IMR-90 (cell line): ENCODE data around the gene NR6A1. TPM values are rescaled to one million over a fixed set of nuclear protein-coding genes. Genes with fewer than 3 reads are reported as not detected.

Experiments used
- ATAC-seq: fragments of 200-7000 bp; cut with Tn5 transposase; 2 replicates; pipeline ENCODE4 v1.9.1; 2020; ENCODE audit warnings: low read depth, mild to moderate bottlenecking, moderate library complexity
- BruUV-seq: library from RNA; stranded (reverse); fragments of 400-500 nt; replicated peaks from 2 replicates; lab custom pipeline; 2021; lab: Mats Ljungman, UMichigan
- CTCF ChIA-PET: fragments of 300-600 bp; formaldehyde crosslinking; extraction: SDS; loops from one replicate; lab custom pipeline; 2021; ENCODE audit warnings: antibody characterized with exemption; lab: Yijun Ruan, JAX
- POLR2A ChIA-PET: fragments of 300-600 bp; sonication (Branson Sonifier 250); formaldehyde crosslinking; loops from one replicate; lab custom pipeline; 2022; ENCODE audit warnings: antibody characterized with exemption; ENCODE audit not compliant: unreplicated experiment; lab: Charles Lee
- DNase-seq: peaks from one replicate; pipeline ENCODE4 v3.0.0; 2013
- H2AFZ ChIP-seq: replicated peaks from 2 replicates; pipeline ENCODE3; 2013; ENCODE audit warnings: low read length, mild to moderate bottlenecking; ENCODE audit not compliant: poor library complexity
- H2AK5ac ChIP-seq: 2 replicates; pipeline ENCODE4 v1.6.1; 2013; ENCODE audit warnings: low read depth, low read length, inconsistent platforms
- H2AK9ac ChIP-seq: replicated peaks from 2 replicates; pipeline ENCODE3; 2013; ENCODE audit warnings: mild to moderate bottlenecking, low read depth, low read length, moderate library complexity; ENCODE audit not compliant: poor library complexity
- H2BK120ac ChIP-seq: 2 replicates; pipeline ENCODE4 v1.6.1; 2013; ENCODE audit warnings: low read depth, low read length, inconsistent platforms
- H2BK15ac ChIP-seq: 3 replicates; pipeline ENCODE4 v1.6.1; 2013; ENCODE audit warnings: low read depth, low read length, inconsistent platforms
- H2BK20ac ChIP-seq: 2 replicates; pipeline ENCODE4 v1.6.1; 2013; ENCODE audit warnings: low read depth, mild to moderate bottlenecking, inconsistent platforms, low read length, moderate library complexity
- H2BK5ac ChIP-seq: 2 replicates; pipeline ENCODE4 v1.6.1; 2013; ENCODE audit warnings: mild to moderate bottlenecking, low read depth, low read length, inconsistent platforms; ENCODE audit not compliant: poor library complexity, severe bottlenecking
- H3K14ac ChIP-seq: replicated peaks from 2 replicates; pipeline ENCODE4 v1.6.1; 2013; ENCODE audit warnings: low read depth, low read length, inconsistent platforms
- H3K18ac ChIP-seq: 2 replicates; pipeline ENCODE4 v1.6.1; 2013; ENCODE audit warnings: low read depth, low read length, control low read depth
- H3K23ac ChIP-seq: 2 replicates; pipeline ENCODE4 v1.6.1; 2013; ENCODE audit warnings: low read depth, low read length, inconsistent platforms
- H3K27ac ChIP-seq: 2 replicates; pipeline ENCODE4 v1.5.1; 2013; ENCODE audit warnings: mild to moderate bottlenecking, control low read depth, low read length; ENCODE audit not compliant: insufficient read depth
- H3K27me3 ChIP-seq: 2 replicates; pipeline ENCODE4 v1.6.1; 2013; ENCODE audit warnings: low read length; ENCODE audit not compliant: control insufficient read depth, insufficient read depth
- H3K36me3 ChIP-seq: 2 replicates; pipeline ENCODE4 v1.6.1; 2013; ENCODE audit warnings: low read length, mixed read lengths; ENCODE audit not compliant: control insufficient read depth, insufficient read depth
- H3K4ac ChIP-seq: 2 replicates; pipeline ENCODE4 v1.6.1; 2013; ENCODE audit warnings: low read depth, low read length, inconsistent platforms
- H3K4me1 ChIP-seq: 2 replicates; pipeline ENCODE4 v1.6.1; 2013; ENCODE audit warnings: low read length, mixed read lengths; ENCODE audit not compliant: control insufficient read depth, insufficient read depth
- H3K4me2 ChIP-seq: 2 replicates; pipeline ENCODE4 v1.6.1; 2013; ENCODE audit warnings: low read depth, mild to moderate bottlenecking, control low read depth, low read length, moderate library complexity
- H3K4me3 ChIP-seq: 2 replicates; pipeline ENCODE4 v1.5.1; 2013; ENCODE audit warnings: low read depth, mild to moderate bottlenecking, control low read depth, low read length, moderate library complexity; ENCODE audit not compliant: insufficient read depth
- H3K56ac ChIP-seq: 2 replicates; pipeline ENCODE4 v1.6.1; 2013; ENCODE audit warnings: low read length, inconsistent platforms; ENCODE audit not compliant: insufficient read depth; ENCODE audit errors: extremely low read depth
- H3K79me1 ChIP-seq, 2 experiments: 2 replicates each; pipeline ENCODE4 v1.6.1; 2013; ENCODE audit warnings: low read length in 2 of 2, inconsistent platforms in 1 of 2, low read depth in 1 of 2
- H3K9ac ChIP-seq: 2 replicates; pipeline ENCODE4 v1.6.1; 2013; ENCODE audit warnings: low read depth, low read length, control low read depth
- H3K9me1 ChIP-seq: 2 replicates; pipeline ENCODE4 v1.6.1; 2013; ENCODE audit warnings: low read length, inconsistent platforms; ENCODE audit not compliant: insufficient read depth
- H3K9me3 ChIP-seq: 2 replicates; pipeline ENCODE4 v1.6.1; 2013; ENCODE audit warnings: low read length; ENCODE audit not compliant: control insufficient read depth, insufficient read depth
- H4K20me1 ChIP-seq: 2 replicates; pipeline ENCODE4 v1.6.1; 2013; ENCODE audit warnings: low read length, inconsistent platforms; ENCODE audit not compliant: insufficient read depth
- H4K5ac ChIP-seq: 2 replicates; pipeline ENCODE4 v1.6.1; 2013; ENCODE audit warnings: mild to moderate bottlenecking, low read depth, low read length, control low read depth
- H4K8ac ChIP-seq, 2 experiments: 2 replicates each; pipeline ENCODE4 v1.6.1; 2013; ENCODE audit warnings: low read depth in 2 of 2, low read length in 2 of 2, control low read depth in 1 of 2, inconsistent platforms in 1 of 2
- H4K91ac ChIP-seq: 2 replicates; pipeline ENCODE4 v1.6.1; 2013; ENCODE audit warnings: low read depth, low read length, inconsistent platforms; ENCODE audit not compliant: insufficient read depth
- CEBPB ChIP-seq: IDR thresholded peaks from 2 replicates; pipeline ENCODE4 v1.6.1; 2012; ENCODE audit warnings: low read depth, low read length, improper control_type of control experiment
- CHD1 ChIP-seq: IDR thresholded peaks from 2 replicates; pipeline ENCODE4 v1.6.1; 2012; ENCODE audit warnings: low read depth, low read length, improper control_type of control experiment
- FOS ChIP-seq: fragments of 150-350 bp; IDR thresholded peaks from 2 replicates; pipeline ENCODE4 v1.6.1; 2016; ENCODE audit warnings: low read depth, low read length
- MAFK ChIP-seq: IDR thresholded peaks from 2 replicates; pipeline ENCODE4 v1.6.1; 2012; ENCODE audit warnings: low read depth, low read length, improper control_type of control experiment
- MXI1 ChIP-seq: IDR thresholded peaks from 2 replicates; pipeline ENCODE4 v1.6.1; 2012; ENCODE audit warnings: low read depth, mild to moderate bottlenecking, low read length, moderate library complexity, borderline replicate concordance
- NFE2L2 ChIP-seq: fragments of 150-350 bp; IDR thresholded peaks from 2 replicates; pipeline ENCODE4 v1.6.1; 2016; ENCODE audit warnings: low read depth, mild to moderate bottlenecking, low read length
- RAD21 ChIP-seq: IDR thresholded peaks from 2 replicates; pipeline ENCODE4 v1.6.1; 2012; ENCODE audit warnings: low read length, improper control_type of control experiment
- RCOR1 ChIP-seq: IDR thresholded peaks from 2 replicates; pipeline ENCODE4 v1.6.1; 2012; ENCODE audit warnings: mild to moderate bottlenecking, low read length, improper control_type of control experiment; ENCODE audit not compliant: insufficient replicate concordance
- RFX5 ChIP-seq: IDR thresholded peaks from 2 replicates; pipeline ENCODE4 v1.8.0; 2012; ENCODE audit warnings: low read depth, mild to moderate bottlenecking, low read length, moderate library complexity
- WGBS, 2 experiments: methylation state at CpG; one replicate each; pipeline versions ENCODE4 v1.1.5 to v1.1.7; 2013; ENCODE audit warnings: missing lambda C conversion rate in 2 of 2; ENCODE audit not compliant: insufficient read length in 1 of 2; ENCODE audit errors: extremely low coverage in 2 of 2; 5-methylcytosine and 5-hydroxymethylcytosine counted together
- dilution Hi-C: fragments of 300-500 bp; cut with HindIII; formaldehyde crosslinking; loops from one replicate; pipeline ENCODE4 v1.14.3; 2018; ENCODE audit warnings: low sequenced_read_pairs; ENCODE audit not compliant: unreplicated experiment
- in situ Hi-C: fragments of 300-500 bp; cut with MboI; formaldehyde crosslinking; loops from 3 replicates; pipeline ENCODE4 v1.14.3; 2019; ENCODE audit warnings: low sequenced_read_pairs, inconsistent platforms, mixed read lengths
- intact Hi-C: fragments of 100-400 bp; cut with micrococcal nuclease; formaldehyde crosslinking; loops from 2 replicates; pipeline ENCODE4 v1.10.0; 2022
- polyA plus RNA-seq, 3 experiments: library from polyadenylated mRNA; depleted of rRNA; stranded (reverse); fragments of >200 nt; gene quantifications; 2 replicates each; pipeline ENCODE4 v1.2.3, GENCODE V29; 2012; ENCODE audit warnings: low replicate concordance in 1 of 3
- total RNA-seq: library from RNA; depleted of rRNA; stranded (reverse); fragments of >200 nt; gene quantifications from 2 replicates; pipeline ENCODE4 v1.2.3, GENCODE V29; 2012
- TF ChIP-seq, protein P1 (sequence below): fragments of 150-350 bp; IDR thresholded peaks from 2 replicates; pipeline ENCODE4 v1.6.1; 2017; ENCODE audit warnings: mild to moderate bottlenecking, antibody characterized with exemption, low read length, low read depth
- TF ChIP-seq, protein P2 (sequence below): conservative IDR thresholded peaks from 2 replicates; pipeline ENCODE4 v1.5.1; 2012; ENCODE audit warnings: mild to moderate bottlenecking, low read depth, low read length, improper control_type of control experiment
- TF ChIP-seq, protein P3 (sequence below): fragments of 150-350 bp; IDR thresholded peaks from 2 replicates; pipeline ENCODE4 v1.6.1; 2016; ENCODE audit warnings: low read depth, mild to moderate bottlenecking, low read length, moderate library complexity, borderline replicate concordance

The NR6A1 gene
- total and polyA plus RNA-seq, 2 of the 4 experiments (the other 2 are of a cell fraction): 0.14 to 0.36 TPM

DNA sequence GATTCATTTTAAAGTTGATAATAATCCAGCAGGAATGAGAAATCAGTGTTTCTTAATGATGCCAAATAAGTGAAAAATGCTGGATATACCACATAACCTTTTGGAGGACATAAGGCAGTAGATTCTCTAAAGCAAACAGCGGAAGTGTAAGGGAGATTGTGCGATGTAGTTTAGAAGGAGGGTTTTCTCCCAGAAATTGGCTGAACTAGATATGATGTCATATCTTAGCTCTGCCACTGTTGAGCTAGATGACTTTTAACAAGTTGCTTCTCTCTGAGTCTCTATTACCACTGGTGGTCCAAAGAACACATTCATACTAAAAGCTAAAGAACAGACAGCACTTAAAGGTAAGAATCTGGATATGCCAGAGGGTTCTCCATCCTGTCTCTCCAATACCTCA, 107.0 kb downstream of the NR6A1 start:
- no peak overlapping the region for H3K56ac ChIP-seq
- ChIA-PET POLR2A (no interaction called here), CTCF (interaction anchor here (0.5 to 1.6 kb wide), 3 partner anchors 10 to 27 kb away, joined by 3 read pairs; no protein-coding TSS in a partner anchor)
- intact Hi-C loops (no loop called here), dilution Hi-C loops (no loop called here), in situ Hi-C loops (no loop called here)
- H3K9ac ChIP-seq: no peak overlapping the region
- TF ChIP-seq, protein P1, sequence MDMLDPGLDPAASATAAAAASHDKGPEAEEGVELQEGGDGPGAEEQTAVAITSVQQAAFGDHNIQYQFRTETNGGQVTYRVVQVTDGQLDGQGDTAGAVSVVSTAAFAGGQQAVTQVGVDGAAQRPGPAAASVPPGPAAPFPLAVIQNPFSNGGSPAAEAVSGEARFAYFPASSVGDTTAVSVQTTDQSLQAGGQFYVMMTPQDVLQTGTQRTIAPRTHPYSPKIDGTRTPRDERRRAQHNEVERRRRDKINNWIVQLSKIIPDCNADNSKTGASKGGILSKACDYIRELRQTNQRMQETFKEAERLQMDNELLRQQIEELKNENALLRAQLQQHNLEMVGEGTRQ: no peak
- TF ChIP-seq, protein P2, sequence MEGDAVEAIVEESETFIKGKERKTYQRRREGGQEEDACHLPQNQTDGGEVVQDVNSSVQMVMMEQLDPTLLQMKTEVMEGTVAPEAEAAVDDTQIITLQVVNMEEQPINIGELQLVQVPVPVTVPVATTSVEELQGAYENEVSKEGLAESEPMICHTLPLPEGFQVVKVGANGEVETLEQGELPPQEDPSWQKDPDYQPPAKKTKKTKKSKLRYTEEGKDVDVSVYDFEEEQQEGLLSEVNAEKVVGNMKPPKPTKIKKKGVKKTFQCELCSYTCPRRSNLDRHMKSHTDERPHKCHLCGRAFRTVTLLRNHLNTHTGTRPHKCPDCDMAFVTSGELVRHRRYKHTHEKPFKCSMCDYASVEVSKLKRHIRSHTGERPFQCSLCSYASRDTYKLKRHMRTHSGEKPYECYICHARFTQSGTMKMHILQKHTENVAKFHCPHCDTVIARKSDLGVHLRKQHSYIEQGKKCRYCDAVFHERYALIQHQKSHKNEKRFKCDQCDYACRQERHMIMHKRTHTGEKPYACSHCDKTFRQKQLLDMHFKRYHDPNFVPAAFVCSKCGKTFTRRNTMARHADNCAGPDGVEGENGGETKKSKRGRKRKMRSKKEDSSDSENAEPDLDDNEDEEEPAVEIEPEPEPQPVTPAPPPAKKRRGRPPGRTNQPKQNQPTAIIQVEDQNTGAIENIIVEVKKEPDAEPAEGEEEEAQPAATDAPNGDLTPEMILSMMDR: no peak
- TF ChIP-seq, protein P3, sequence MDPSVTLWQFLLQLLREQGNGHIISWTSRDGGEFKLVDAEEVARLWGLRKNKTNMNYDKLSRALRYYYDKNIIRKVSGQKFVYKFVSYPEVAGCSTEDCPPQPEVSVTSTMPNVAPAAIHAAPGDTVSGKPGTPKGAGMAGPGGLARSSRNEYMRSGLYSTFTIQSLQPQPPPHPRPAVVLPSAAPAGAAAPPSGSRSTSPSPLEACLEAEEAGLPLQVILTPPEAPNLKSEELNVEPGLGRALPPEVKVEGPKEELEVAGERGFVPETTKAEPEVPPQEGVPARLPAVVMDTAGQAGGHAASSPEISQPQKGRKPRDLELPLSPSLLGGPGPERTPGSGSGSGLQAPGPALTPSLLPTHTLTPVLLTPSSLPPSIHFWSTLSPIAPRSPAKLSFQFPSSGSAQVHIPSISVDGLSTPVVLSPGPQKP: no peak
- TF ChIP-seq CHD1: no peak
- no peak for TF ChIP-seq FOS
- no peak for TF ChIP-seq CEBPB
- no peak for TF ChIP-seq RCOR1
- no peak for TF ChIP-seq MAFK
- TF ChIP-seq MXI1: no peak
- no peak for TF ChIP-seq RAD21
- TF ChIP-seq RFX5: no peak
- no peak for TF ChIP-seq NFE2L2
- no peaks in the 10 kb centered on the region for H3K27me3 ChIP-seq
- no peak overlapping the region for H2AFZ ChIP-seq
- H2BK20ac ChIP-seq: 0 out of 2 replicates have a peak overlapping the region, but pooled peaks have one; percentile 11
- H4K5ac ChIP-seq: no peak overlapping the region; the same call in 1 of the 2 replicates
- H3K18ac ChIP-seq: no peak overlapping the region
- no peak overlapping the region; the same call in 1 of the 2 replicates for H2BK120ac ChIP-seq
- no peak overlapping the region; the same call in 1 of the 2 replicates for H3K4ac ChIP-seq
- no peaks in the 10 kb centered on the region for H3K36me3 ChIP-seq
- no TSS peak for BruUV-seq
- no peak overlapping the region for H4K91ac ChIP-seq
- H2BK15ac ChIP-seq: 0 out of 3 replicates have a peak overlapping the region, but pooled peaks have one; percentile 3
- no peak overlapping the region; the same call in 1 of the 2 replicates for H3K23ac ChIP-seq
- H3K27ac ChIP-seq: no peak overlapping the region
- no peak overlapping the region for H2AK9ac ChIP-seq
- ATAC-seq (no peak), DNase-seq (no peak)
- peaks cover 18 to 70% of the 10 kb centered on the region in 2 experiments for H3K79me1 ChIP-seq
- H3K4me2 ChIP-seq: no peak overlapping the region; the same call in 1 of the 2 replicates
- H3K4me3 ChIP-seq: no peak overlapping the region
- peak overlapping the region; percentile 32 for H2BK5ac ChIP-seq
- H3K9me3 ChIP-seq: no peaks in the 10 kb centered on the region
- H3K4me1 ChIP-seq: peaks cover 10% of the 10 kb centered on the region; the same call in 1 of the 2 replicates
- H4K20me1 ChIP-seq: no peaks in the 10 kb centered on the region; the same call in 1 of the 2 replicates
- no peak overlapping the region for H4K8ac ChIP-seq
- peak overlapping the region; percentile 17; the same call in 1 of the 2 replicates for H3K14ac ChIP-seq
- no CpG with 5 or more reads among the region's 2 CpGs for WGBS, 2 experiments
- peaks cover 4% of the 10 kb centered on the region for H3K9me1 ChIP-seq
- no peak overlapping the region for H2AK5ac ChIP-seq
